GF-D8 (cell line): ENCODE data around the gene CORO7.
A peak's percentile ranks its signal among the peaks of the same experiment; 100 is the strongest.

Experiments used
- DNase-seq: peaks from one replicate; lab custom pipeline; 2025; lab: John Stamatoyannopoulos, UW

Gene CORO7

GRCh38 chr16:4426021-4426684 lies 9.8 kb upstream of the CORO7 start:
- no peak for DNase-seq

DNA sequence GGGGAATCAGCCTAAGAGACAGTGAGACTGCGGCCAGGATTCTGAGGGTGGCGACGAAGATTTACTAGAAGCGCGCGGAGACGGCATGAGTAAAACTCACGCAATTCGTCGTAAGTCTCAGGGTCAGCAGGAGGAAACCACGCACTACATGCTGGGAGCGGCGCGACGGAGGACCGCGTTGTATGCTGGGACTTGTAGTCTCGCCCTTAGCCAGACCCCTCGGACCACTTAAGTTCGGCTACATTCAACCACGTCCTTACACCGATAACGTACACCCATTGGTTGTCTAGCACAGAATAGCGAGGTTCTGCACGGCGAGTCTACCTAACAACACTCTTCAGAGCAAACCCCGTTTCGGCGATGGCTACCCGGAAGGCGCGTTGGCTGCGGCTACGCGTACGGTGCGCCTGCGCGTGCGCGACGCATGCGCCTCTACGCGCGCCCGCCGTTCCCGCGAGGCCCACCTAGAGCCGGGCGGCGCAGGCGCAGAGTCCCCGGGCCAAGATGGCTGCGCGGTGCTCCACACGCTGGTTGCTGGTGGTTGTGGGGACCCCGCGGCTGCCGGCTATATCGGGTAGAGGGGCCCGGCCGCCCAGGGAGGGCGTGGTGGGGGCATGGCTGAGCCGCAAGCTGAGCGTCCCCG lies 9.1 kb upstream of the CORO7 start, which contains the start of gene DNAJA3:
Gene DNAJA3, plus strand, starts transcription at position 491 of the 643 bp plus-strand sequence. Its CDS starts 14 bp downstream, at position 505.
- DNase-seq: peak; percentile 89

GRCh38 chr16:4420505-4421105 lies 4.2 kb upstream of the CORO7 start:
- DNase-seq: peak; percentile 10

- no peak for DNase-seq
These were observed 3.1 kb upstream of the CORO7 start for GRCh38 chr16:4419402-4419959.

DNA sequence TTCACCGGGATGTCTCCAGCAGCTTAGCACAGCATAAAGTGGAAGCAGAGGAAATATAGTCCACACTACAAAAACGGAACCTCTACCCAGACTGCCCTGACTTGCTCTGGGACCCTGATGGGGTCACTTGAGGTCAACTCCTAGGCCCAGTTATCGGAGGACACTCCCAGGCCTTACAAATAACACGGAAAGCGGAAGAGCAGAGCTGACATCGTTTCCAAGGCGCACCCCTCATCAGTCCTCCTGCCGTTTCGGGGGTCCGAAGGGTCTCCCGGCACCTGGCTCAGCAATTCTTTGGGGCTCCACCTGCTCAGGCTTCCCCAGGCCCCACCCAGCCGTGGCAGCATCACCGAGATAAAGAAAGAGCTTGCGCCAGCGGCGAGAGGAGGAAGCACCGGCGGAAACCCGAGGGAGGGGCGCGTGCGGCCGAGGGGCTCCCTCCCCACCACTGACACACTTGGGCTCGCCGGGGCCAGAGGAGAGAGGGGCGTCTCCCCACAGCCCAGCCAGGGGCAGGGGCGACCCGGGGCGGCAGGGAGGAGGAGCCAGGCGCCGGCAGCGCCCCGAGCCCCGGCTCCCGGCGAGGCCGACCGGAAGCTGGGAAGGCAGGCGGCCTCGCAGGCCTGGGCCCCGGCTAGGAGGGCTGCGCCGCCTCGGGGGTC lies 727 bp downstream of the CORO7 start:
- peak; percentile 85 for DNase-seq

GRCh38 chr16:4414187-4414917 lies 2.0 kb downstream of the CORO7 start:
- no peak for DNase-seq

- DNase-seq: no peak
These were observed 3.5 kb downstream of the CORO7 start for GRCh38 chr16:4412854-4413253.

GRCh38 chr16:4412159-4412558 lies 4.2 kb downstream of the CORO7 start:
- DNase-seq: no peak

GRCh38 chr16:4411684-4412083 lies 4.7 kb downstream of the CORO7 start:
- no peak for DNase-seq

GRCh38 chr16:4410335-4411075 lies 5.9 kb downstream of the CORO7 start:
- DNase-seq: no peak

GRCh38 chr16:4409081-4409932 lies 7.1 kb downstream of the CORO7 start:
- no peak for DNase-seq

GRCh38 chr16:4408323-4408690 lies 8.1 kb downstream of the CORO7 start:
- DNase-seq: no peak

DNA sequence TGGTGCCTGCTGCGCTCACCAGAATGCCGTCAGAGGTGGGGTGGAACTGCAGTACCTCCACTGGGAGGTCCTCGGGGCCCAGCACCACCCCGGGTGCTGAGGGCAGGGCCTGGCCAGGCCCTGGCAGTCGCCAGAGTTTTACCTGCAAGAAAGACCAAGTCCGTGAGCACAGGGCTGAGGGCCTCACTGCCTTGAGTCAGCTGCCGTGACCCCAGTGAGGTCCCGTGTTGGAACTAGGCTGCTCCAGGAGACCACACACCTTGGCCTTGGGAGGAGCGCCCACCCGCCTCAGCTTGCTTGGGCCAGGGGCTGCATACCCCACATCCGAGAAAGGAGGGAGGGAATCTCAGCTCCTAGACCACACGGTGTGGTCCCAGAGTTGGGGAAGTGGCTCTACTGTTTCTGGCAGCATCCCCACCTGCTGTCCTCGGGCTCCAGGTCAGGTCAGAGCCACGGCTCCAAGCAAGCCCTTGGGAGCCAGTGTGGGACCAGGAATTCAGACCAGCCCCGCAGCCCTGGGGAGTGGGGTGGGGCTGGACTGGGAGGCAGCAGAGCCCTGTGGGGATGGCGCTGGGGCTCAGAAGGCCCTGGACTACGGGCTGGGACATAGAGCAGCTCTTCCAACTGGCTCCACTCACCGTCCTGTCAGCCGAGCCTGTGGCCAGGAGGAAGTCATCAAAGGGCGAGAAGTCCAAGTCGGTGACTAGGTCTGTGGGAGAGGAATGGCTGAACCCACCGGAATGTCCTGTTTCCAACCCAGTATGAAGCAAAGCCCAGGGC lies 8.7 kb downstream of the CORO7 start:
- DNase-seq: no peak

GRCh38 chr16:4404967-4405696 lies 11.3 kb downstream of the CORO7 start:
- no peak for DNase-seq

DNA sequence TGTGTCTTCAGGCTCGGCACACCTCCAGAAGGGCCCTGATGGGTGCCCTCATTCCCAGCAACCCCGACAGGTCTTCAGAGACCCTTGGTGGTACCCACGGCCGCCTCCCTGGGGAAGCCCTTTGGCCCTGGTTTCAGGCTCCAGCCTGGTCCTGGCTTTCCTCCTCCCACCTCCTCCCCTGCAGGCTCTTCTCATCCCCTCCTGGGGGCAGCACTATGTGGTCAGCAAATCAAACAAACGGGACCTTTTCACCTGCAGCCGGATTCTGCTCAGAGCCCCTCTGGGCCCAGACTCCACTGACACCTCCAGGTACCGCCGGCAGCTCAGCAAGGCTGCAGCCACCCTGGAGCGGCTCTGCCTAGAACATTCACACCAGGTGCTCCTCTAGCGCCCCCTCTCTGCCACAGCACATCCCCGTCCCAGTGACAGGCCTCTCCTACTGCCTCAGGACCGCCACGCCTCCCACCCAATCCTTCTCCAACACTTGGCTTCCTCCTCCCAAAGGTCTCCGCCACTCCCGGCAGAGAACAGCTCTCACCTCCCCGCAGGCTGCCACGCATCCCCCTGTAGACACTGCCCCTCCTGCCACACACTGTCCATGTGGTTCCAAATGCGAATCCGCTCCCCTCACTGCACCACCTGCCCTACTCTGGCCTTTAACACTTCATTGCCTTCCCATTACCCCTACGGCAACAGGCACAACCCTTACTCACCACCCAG lies 12.0 kb downstream of the CORO7 start:
- no peak for DNase-seq

DNA sequence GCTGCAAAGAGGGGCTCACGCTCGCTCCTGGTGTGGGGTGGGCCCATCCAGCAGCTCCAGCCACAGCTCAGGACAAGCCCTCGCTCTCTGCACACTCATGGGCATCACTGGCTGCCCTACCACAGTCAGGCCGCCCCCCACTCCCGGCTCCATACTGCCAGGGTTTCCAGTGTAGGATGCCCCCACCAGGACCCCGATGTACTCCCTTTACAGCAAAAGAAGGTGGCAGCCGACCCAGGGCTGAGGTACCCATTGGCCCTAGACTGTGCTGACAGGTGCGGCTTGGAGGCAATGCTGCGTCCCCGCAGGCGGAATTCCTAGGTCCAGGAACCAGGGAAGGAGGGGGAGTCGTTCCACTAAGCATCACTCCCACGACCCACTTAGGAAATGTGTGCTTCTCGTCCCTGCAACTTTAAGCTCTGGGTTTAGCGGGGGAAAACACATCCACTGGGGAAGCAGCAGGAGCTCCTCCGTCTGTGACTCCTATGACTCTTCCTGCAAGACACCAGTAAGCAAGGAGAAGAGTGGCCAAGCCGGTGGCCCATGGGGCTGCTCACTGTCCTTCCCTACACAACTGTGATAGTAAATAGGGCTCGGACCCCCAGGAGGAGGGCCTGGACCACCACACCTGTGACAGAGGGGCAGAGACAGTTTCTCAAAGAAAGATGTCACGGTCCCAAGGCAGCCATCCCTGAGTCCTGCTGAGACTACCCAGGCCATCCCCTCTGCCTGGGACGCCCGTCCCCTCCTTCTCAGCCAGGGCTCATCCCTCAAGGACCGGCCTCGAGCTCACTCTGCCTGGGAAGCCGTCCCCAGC lies 13.1 kb downstream of the CORO7 start:
- DNase-seq: no peak
